GM18519 (cell line): ENCODE measurements around the gene TNNT2.

Source experiments
- ATAC-seq: cut with Tn5 transposase; IDR thresholded peaks from one replicate; pipeline ENCODE4 v1.9.1; 2021; ENCODE audit warnings: mild to moderate bottlenecking, moderate library complexity; ENCODE audit not compliant: unreplicated experiment, low FRiP score

Gene TNNT2

DNA sequence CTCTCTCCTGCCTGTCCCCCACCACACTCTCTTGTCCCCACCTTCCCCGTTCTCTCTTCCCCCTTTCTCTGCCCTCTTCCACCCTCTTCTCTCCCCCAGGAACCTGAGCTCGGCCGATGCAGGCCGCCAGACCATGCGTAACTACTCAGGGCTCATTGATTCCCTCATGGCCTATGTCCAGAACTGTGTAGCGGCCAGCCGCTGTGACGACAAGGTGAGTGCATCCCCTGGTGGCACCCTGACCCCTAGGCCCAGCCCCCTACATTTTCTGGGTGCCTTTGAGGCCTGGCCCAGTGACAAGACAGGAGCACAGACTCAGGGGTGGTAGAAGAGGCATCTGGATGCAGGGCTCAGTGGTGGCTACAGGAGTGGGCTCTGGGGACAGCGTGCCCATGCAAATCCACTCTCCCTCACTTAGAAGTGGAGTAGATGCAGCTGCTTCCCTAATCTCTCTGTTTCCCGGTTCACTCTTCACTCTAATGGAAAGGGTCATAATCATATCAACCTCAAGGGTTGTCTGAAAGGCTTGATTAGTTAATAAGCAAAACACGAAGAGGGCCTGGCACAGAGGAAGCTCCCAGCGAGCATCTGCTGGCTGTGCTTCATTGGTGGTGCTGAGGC lies 57.2 kb downstream of the TNNT2 start:
- ATAC-seq = no peak

DNA sequence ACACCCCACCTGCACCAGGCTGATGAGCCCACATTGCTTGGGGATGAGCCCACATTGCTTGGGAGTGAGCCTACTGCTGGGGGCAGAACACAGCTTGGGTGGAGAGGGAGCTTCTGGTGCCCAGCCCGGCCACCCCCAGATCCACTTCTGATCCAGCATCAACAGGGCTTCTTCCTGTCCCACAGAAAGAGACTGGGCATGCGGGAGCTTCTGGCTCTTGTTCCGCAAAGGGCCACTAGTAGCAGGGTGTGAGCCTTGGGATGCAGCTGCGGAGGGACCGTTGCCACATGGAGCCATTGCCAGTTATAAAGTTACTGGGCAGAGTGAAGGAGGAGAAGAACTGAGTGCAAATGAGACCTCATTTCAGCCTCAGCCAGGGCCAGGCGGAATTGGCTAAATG lies 57.8 kb downstream of the TNNT2 start:
- no peak for ATAC-seq

GRCh38 chr1:201318504-201319340 lies 58.8 kb downstream of the TNNT2 start:
- no peak for ATAC-seq

DNA sequence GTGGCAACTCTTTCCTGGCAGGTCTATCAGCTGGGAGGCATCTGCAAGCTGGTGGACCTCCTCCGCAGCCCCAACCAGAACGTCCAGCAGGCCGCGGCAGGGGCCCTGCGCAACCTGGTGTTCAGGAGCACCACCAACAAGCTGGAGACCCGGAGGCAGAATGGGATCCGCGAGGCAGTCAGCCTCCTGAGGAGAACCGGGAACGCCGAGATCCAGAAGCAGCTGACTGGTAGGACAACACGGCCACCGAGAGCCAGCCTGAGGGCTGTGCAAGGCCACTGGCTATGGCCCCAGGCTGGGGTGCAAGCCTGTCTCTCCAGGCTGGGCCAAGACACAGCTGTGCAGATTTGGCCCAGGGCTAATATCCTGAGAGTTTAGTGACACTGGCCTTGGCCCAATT lies 59.9 kb downstream of the TNNT2 start:
- no peak for ATAC-seq

DNA sequence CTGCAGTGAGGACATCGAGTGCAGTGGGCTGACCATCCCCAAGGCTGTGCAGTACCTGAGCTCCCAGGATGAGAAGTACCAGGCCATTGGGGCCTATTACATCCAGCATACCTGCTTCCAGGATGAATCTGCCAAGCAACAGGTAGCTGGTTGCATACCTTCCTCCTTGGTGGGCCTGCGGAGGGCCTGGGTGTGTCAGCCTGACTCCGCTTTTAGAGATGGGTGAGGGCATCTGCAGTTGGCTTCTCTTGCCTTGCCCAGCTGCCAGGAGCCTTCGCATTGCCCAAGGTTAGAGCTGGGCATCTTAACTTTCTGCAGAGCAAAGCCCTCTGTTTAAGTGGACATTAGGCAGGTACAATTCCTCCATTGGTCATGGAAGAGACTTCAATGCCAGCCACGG lies 60.9 kb downstream of the TNNT2 start:
- no peak for ATAC-seq

GRCh38 chr1:201313086-201313485 lies 64.4 kb downstream of the TNNT2 start:
- ATAC-seq = no peak

DNA sequence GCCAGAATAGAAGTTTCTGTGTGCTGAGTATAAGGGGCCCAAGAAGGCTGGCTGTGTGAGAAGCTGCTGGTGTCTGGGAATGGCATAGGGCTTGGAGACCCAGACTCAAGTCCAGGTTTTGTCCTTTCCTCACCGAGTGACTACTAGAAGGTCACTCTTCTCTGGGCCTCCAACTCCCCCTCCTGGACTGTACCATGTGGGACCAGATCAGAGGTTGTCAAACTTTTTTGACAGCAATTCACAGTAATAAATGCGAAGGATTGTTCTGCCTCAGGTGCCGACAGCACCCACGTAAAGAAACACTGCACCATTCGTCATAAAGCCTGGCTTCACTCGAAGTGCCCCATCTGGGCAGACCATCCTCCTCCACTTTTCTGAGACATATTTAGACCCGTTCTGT lies 65.2 kb downstream of the TNNT2 start:
- no peak for ATAC-seq

GRCh38 chr1:201311356-201312011 lies 66.0 kb downstream of the TNNT2 start:
- no peak for ATAC-seq

DNA sequence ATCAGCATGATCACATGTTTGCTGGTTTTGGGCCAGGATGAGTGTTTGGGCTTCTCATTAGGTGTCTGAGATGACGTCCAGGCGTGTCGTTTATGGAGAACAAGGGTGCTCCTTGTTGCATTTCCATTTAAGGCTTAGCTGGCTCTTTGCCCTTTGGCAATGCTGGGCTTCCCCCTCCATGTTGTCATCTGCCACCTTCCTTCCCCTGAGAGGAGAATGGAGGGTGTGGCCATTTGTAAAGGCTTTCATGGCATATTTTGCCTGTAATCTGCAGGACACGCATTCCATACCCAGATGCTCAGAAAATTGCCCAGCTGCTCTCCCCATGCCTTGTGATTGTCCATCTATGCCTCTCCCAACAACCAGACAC lies 66.5 kb downstream of the TNNT2 start:
- ATAC-seq = no peak

DNA sequence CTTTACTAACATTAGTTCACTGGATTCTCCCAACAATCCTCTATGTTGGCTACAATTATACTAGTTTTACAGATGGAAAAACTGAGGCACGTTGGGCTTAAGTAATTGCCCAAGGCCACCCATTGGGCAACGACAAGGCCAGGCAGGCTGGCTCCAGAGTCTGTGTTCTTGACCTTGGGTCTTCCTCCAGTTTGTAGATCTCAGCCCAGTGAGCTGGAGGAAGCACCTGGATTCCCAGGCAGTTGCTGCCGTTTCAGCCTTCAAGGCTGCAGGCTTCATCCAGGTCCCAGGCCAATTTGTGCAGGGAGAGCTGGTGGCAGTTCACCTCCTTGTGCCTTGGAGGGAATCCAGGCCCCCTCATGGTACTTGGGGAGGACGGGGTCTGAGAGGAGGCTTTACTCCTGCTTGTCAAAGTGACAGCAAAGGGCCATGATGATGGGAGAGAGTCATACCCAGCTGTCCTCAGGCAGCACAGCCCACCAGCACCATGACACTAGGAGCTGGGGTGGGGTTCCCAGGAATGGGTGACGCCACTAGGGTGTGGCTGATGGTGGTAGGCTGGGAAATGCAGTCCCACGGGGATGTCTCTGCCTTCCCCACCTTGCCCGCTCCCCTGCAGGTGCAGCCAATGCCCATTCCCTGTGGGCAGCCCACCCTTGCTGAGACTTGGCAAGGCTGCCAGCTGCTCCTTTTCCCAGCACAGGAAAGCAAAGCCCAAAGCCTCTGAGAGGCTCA lies 67.1 kb downstream of the TNNT2 start:
- ATAC-seq = no peak

DNA sequence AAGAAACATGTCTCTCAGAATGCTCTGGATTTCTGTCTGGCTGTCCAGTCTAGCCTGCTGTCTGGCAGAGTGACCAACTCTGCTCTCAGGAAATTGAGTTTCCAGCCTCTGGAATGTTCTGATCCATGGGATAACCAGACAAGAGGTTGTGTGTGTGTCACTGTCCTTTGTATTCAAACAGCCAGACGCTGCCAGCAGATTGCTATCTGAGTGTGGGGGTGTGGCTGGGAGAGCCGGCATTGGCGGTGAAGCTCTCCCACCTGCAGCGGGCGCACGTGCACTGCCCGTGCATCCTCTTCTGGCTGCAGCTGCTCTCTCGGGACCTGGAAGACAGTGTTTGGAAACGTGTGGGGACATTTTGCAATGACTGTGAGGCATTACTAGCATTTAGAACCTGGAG lies 68.1 kb downstream of the TNNT2 start:
- ATAC-seq = no peak
